Keratinocyte (primary cell): ENCODE results near the gene ENTPD5.

Experiments
- EZH2 ChIP-seq: IDR thresholded peaks from one replicate; pipeline ENCODE4 v1.6.1; 2012; ENCODE audit warnings: inconsistent platforms, mild to moderate bottlenecking, low read length, moderate library complexity
- TF ChIP-seq, protein P1 (sequence below), 3 experiments: IDR thresholded peaks in 1 of 3; conservative IDR thresholded peaks in 1 of 3; optimal IDR thresholded peaks in 1 of 3; 2 replicates in 2 of 3; 3 replicates in 1 of 3; pipeline versions ENCODE3 to v1.5.1; 2011; ENCODE audit warnings: low read length in 3 of 3, mild to moderate bottlenecking in 3 of 3, moderate library complexity in 2 of 3, control low read depth in 1 of 3, inconsistent platforms in 1 of 3; ENCODE audit not compliant: insufficient read depth in 2 of 3; ENCODE audit errors: extremely low read depth in 1 of 3

DNA sequence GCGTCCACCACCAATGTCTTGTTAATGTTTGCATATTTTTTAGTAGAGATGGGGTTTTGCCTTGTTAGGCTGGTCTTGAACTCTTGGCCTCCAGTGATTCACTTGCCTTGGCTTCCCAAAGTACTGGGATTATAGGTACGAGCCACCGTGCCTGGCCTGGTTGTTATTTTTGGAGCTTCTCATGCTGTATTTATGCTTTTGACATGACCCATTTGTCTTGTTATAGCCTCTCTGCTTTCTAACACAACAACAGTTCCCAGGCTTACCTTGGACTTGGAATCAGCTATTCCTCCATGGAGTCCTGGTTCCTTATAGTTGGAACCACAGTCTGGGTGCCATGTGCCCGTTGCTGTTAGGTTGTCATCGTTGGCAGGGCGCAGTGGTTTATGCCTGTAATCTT, 102.8 kb downstream of the ENTPD5 start:
- TF ChIP-seq, protein P1, sequence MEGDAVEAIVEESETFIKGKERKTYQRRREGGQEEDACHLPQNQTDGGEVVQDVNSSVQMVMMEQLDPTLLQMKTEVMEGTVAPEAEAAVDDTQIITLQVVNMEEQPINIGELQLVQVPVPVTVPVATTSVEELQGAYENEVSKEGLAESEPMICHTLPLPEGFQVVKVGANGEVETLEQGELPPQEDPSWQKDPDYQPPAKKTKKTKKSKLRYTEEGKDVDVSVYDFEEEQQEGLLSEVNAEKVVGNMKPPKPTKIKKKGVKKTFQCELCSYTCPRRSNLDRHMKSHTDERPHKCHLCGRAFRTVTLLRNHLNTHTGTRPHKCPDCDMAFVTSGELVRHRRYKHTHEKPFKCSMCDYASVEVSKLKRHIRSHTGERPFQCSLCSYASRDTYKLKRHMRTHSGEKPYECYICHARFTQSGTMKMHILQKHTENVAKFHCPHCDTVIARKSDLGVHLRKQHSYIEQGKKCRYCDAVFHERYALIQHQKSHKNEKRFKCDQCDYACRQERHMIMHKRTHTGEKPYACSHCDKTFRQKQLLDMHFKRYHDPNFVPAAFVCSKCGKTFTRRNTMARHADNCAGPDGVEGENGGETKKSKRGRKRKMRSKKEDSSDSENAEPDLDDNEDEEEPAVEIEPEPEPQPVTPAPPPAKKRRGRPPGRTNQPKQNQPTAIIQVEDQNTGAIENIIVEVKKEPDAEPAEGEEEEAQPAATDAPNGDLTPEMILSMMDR (optimal IDR thresholded peaks at IDR 0.05 in 1 of 3, IDR thresholded peaks at IDR 0.05 in 1 of 3, conservative IDR thresholded peaks at IDR 0.05 in 1 of 3; ENCODE audit: extremely low read depth in 1 of 3, insufficient read depth in 2 of 3, low read length in 3 of 3) = no peak
- TF ChIP-seq EZH2 = no peak
